NCI-H2196 treated with DMSO at 0.1 percent for 48 hours (cell line): ENCODE measurements around the gene GNA15.
"Not testable (repeated sequence)": the region's sequence is repeated elsewhere in the genome, so short reads cannot be mapped to it uniquely, and the experiment has no call there.

Experiments
- DNase-seq: peaks from one replicate; lab custom pipeline; 2025; ENCODE audit not compliant: unreplicated experiment; lab: John Stamatoyannopoulos, UW

The GNA15 gene

DNA sequence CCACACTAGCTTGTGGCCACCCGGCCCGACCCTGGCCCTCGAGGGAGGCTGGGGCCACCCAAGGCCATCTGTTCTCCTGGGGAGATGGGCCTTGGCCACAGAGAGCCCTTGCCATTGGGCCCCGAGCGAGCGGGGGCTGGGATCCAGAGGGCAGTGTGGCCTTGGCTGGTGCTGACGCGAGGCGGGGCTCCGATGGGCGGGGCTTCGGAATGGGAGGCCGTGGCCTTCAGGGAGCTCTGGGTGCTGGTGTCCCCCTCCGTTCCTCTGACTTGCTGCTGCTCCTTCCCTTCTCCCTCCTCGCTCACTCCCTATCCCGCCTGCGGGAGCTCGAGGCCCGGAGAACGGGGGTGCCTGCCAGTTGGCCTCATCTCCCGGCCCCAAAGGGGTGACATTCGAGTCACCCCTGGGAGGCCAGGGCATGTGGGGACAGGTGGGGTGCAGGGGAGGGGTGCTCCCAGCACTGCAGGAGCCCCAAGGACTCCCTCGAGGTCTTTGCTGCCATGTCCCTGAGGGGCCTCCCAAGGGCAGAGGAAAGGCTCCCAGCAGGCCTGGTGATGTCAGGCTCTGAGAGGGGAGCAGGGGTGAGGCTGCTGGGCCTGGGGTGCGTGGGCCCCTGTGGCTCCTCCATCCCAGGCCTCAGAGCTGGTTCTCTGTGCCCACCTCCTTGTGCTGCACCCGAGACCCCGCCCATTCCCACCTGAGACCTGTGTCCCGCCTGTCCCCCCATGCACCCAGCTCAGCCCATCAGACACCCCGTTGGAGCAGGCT is 54.1 kb downstream of the GNA15 start:
- DNase-seq, result no peak

DNA sequence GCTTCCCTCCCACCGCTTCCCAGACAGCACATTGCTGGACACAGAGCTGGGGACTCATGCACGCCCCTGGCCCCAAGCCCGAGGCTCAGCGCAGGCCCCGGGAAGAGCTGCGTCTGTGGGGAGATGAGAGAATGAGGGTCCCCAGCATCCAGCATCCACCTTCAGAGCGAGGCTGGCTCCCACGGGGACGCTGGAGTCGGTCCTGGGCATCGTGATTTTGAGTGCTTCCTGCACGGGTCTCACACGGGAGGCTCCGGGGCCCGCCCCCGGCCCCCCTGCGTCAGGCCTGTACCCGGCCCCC is 54.6 kb downstream of the GNA15 start:
- DNase-seq, result no peak

DNA sequence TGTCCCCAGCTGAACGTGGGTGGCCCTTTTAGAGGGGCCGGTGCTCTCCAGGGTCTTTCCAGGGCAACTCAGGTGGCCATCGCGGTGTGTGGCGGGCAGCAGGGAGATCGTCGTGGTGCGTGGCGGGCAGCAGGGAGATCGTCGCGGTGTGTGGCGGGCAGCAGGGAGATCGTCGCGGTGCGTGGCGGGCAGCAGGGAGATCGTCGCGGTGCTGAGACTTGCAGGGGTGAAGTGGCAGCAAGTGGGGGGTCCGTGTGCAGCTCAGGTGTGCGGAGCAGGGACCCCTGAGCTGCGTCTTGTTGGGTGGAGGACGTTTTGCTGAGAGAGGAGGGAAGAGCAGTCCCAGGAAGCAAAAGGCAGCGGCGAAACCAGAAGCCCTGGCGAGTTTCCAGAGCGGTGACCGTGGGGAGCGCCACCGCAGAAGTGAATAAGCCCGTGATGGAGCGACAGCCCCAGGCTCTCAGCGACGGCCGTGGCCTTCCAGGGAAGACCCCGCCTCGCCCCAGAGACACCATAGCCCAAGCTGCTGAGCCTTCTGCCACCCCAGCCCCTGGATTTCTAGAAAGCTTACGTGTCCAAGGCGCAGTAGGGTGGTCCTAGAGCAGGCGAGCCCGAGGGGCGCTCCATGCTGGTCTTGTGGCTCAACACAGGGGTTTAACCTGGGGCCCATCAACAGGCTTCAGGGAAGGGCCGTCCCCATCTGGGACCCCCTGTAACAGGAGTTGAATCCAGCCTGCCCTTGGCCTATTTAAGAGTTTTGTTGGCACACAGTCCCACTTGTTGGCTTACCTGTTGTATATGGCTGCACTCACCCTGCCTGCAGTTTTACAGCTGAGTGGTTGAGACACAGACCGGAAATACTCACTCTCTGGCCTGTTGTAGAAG is 55.3 kb downstream of the GNA15 start:
- no peak for DNase-seq

DNA sequence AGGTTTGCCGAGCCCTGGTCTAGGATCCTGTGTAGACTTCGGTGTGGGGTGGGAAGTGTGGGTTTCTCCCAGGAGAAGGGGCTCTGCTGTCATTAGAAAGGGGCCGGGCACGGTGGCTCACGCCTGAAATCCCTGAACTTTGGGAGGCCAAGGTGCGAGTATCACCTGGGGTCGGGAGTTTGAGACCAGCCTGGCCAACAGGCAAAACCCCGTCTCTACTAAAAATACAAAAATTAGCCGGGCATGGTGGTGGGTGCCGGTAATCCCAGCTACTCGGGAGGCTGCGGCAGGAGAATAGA is 55.9 kb downstream of the GNA15 start:
- DNase-seq, result not testable (repeated sequence)

DNA sequence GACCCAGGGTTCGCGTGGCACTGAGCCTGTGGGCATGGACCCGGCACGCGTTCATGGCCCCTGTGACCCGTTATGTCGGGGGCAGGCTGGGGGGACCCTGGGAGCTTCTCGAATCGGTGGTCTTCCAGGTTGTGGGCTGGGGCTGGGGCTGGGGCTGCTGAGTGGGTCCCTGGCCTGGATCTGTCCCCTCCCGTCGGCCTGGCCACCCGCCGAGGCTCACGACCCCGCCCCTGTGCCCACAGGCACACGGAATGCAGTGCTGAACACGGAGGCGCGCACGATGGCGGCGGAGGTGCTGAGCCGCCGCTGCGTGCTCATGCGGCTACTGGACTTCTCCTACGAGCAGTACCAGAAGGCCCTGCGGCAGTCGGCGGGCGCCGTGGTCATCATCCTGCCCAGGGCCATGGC is 56.4 kb downstream of the GNA15 start:
- DNase-seq, result no peak

DNA sequence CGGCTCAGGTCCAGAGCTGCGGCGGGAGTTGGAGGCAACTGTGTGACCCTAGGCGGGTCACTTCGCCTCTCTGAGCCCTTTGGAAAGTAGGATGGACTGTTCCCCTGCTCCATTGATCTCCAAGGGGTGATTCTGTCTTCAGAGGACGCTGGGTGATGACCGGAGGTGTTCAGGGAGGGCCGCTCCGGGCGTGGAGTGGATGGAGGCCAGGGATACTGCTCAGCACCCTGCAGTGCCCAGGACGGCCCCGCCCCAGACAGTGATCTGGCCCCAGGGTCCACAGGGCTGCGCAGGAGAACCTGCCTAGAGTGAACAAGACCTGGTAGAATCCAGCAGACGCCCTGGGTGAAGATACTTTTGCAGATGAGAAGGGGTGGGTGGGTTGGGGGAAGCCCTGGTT is 56.9 kb downstream of the GNA15 start:
- DNase-seq, result no peak

DNA sequence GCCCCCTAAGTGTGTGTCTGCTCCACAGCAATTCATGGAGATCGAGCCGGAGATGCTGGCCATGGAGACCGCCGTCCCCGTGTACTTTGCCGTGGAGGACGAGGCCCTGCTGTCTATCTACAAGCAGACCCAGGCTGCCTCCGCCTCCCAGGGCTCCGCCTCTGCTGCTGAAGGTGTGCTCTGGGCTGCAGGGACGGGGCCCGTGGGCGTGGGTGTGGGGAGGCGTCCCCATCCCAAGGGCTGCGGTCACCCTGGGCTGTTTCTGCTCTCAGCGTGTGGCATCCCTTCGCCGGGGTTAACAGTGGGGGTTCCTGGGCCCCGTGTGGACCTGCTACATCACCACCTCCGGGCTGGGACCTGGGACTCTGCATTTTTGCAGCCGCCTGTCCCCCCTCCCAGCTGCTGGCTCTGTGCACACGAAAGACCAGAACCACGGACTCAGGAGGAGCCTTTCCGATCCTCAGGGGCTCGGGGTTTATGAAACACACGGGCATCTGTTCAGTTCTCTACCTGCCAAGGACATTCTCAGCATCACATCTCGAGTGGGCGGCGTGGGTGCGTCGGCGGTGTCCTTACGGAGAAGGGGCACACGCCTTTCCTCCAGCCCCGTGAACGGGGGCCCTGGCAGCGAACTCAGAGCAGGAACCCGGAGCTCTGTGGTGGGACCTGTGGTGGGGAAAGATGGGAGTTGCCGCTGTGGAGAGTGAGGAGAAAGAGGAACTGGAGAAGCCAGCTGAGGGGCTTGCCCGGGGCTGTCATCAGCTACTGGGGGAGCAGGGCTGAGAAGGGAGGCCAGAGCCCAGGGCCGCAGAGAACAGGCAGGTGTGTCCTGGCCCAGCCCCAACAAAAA is 57.6 kb downstream of the GNA15 start:
- DNase-seq, result no peak

DNA sequence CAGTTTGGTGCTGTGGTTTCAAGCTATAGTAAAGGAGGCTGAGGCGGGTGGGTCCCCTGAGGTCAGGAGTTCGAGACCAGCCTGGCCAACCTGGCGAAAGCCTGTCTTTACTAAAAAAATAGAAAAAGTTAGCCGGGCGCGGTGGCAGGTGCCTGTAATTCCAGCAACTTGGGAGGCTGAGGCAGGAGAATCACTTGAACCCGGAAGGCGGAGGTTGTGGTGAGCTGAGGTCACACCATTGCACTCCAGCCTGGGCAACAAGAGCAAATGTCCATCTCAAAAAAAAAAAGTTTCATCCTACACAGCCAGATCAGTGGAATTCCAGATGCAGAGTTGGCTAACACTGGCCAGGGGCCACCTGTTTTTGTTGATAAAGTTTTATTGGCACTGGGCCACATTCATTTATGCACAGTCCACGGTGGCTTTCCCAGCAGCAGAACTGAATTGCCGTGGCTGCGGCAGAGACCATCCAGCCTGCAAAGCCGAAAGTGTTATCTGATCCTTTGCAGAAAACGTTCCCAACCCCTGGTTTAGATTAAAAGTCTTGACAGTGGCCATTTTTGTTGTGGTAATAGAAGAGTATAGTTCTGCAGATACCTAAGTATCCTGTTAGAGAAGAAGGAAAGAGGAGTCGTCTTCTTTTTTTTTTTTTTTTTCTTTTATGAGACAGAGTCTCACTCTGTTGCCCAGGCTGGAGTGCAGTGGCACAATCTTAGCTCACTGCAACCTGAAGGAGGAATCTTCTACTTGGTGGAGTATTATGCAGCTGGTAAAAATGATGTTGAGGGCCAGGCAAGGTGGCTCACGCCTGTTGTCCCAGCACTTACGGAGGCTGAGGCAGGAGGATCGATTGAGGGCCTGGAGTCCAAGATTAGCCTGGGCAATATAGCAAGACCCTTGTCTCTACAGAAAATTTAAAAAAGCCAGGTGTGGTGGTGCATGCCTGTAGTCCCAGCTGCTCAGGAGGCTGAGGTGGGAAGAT is 58.6 kb downstream of the GNA15 start:
- DNase-seq, result no peak

DNA sequence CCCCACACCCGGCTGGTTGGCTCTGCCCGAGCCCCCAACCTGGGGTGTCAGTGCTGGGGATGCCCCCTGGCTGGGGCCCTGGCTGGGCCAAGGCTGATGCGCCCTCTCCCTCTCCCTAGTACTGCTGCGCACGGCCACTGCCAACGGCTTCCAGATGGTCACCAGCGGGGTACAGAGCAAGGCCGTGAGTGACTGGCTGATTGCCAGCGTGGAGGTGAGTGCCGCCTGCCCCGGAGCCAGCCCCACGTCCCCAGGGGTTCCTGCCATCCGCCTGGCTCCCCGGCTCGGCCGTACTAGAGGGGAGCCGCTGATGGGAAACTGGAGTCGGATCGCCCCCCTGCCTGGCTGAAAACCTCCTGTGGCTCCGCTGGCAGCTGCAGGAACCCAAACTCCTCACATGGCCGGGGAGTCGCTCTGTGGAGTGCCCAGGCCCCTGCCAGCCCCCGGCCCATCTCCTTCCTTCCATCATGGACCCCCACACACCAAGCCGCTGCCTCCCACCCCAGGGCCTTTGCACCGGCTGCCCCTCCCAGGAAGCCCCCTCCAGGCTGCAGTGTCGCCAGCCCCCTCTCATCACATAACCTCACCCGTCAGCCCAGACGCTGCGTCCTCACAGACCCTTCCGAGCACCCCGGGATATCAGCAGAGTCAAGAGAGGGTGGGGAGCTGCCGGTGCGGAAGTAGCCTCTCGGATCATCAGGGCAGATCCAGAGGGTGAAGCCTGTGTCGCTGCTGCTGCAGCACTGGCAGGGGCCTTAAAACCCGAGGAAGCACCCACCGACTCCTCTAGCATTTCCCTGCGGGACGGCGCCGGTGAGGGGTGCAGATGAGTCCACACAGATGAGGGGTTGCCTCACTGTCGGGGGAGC is 60.5 kb downstream of the GNA15 start:
- no peak for DNase-seq

DNA sequence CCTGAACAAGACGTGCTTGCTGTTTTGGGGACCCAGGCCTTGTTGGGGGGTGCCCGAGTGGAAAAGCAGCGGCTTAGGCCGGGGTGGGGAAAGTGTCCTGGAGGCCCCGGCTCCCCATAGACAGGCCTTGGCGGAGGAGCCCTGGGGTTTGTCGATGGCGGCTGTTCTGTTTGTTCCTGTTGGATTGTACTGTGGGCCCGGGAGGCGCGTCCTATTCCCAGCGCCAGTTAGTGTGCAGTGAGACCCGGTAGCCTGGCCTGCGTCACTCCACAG is 61.0 kb downstream of the GNA15 start:
- no peak for DNase-seq

DNA sequence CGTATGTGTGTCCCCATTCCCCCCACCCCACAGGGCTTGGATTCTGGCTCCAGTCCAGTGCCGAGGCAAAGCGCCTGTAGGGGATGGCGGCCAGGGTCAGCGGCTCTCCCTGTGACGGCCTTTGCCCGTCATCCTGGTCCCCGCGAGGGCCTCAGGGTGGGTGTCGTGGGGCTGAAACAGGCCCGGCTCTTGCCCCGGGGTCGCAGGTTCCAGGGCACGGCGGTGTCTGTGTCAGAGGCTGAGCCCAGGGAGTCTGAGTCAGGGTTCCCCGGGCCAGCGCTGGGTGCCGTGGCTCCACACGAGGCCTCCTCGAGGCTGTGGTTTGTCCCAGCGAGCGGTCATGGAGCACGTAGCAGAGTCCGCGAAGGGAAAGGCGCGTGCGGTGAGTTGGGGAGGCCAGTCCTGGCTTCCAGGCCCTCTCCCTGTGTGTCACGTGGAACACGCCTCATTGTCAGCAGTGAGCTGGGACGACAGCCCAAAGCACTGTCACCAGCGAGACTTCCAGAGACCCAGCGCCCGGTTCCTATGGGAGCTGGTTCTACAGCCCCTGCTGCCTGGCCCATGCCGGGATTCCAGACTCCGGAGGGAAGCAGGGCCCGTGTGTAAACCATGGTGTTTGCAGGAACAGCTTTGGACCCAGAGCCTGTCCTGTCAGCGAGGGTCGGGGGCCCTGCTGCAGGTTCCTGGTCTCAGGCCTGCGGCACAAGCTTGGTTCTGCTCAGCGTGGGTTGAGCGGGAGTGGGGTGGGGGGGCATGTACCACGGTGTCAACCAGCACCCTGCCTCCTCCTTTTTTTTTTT is 63.3 kb downstream of the GNA15 start:
- DNase-seq, result no peak

DNA sequence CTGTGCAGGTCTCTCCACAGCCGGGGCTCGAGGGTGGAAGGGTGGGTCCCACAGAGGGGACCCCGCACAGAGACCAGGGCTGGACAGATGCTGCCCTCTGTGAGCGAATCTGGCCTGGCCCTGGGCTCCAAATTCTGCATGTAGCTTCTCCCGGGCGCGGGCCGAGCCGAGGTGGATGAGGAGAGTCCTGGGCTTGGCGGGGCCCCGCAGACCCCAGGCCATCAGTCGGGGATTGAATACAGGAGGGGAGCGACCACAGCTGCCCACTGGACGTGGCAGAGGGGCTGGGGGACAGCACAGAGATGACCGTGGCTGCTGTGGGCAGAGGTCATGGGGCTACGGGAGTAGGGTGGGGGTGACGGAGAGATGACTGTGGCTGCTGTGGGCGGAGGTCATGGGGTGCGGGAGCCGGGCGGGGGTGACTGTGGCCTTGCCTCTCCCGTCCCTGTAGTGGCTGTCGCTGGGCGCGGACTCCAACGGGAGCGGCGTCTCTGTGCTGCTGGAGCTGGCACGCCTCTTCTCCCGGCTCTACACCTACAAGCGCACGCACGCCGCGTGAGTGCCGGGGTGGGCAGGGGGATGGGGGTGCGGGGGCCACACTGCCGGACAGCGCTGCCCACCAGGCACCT is 65.4 kb downstream of the GNA15 start:
- no peak for DNase-seq

DNA sequence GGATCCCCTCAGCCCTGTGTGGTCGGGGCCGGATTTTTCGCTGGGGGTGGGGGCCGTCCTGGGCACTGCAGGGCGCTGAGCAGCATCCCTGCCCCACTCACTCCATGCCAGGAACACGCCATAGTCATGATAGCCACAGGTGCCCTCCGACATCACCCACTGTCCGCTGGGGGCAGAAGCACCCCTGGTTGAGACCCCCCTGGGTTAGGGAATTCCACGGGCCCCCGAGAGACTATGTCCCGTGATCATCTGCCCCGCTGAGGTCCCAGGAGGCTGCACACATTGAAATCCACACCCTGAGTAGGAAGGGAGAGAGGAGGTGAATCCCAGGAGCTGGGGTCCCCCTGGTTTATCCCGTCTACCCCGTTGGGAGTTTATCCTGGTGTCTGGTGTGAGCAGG is 66.1 kb downstream of the GNA15 start:
- DNase-seq, result no peak

DNA sequence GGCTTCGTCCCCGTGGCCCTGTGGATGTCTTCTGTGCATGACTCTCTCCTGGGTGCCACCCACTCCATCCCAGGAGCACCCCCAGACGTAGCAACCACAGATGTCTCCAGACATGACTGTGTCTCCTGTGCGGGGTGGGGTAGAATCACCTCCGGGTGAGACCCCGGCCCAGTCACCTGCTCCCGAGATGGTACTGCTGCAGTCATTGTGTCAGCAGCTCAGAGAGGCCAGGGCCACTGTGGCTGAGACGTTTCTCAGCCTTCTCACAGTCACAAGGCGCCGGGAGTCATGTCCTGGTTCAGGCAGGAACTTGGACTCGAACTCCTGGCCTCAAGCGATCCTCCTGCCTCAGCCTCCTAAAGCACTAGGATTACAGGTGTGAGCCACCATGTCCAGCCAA is 66.5 kb downstream of the GNA15 start:
- DNase-seq, result no peak

DNA sequence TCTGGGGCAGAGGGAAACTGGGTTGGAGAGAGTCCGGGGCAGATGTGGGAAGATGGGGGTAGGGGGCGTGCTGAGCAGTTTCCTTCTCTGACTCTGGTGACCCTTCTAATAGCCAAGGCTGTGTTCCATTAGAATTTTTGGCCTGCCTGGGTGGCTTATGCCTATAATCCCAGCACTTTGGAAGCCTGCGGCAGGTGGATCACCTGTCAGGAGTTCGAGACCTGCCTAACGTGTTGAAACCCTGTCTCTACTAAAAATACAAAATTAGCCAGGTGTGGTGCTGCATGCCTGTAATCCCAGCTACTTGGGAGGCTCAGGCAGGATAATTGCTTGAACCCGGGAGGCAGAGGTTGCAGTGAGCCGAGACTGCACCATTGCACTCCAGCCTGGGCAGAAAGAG is 67.1 kb downstream of the GNA15 start:
- DNase-seq, result not testable (repeated sequence)

DNA sequence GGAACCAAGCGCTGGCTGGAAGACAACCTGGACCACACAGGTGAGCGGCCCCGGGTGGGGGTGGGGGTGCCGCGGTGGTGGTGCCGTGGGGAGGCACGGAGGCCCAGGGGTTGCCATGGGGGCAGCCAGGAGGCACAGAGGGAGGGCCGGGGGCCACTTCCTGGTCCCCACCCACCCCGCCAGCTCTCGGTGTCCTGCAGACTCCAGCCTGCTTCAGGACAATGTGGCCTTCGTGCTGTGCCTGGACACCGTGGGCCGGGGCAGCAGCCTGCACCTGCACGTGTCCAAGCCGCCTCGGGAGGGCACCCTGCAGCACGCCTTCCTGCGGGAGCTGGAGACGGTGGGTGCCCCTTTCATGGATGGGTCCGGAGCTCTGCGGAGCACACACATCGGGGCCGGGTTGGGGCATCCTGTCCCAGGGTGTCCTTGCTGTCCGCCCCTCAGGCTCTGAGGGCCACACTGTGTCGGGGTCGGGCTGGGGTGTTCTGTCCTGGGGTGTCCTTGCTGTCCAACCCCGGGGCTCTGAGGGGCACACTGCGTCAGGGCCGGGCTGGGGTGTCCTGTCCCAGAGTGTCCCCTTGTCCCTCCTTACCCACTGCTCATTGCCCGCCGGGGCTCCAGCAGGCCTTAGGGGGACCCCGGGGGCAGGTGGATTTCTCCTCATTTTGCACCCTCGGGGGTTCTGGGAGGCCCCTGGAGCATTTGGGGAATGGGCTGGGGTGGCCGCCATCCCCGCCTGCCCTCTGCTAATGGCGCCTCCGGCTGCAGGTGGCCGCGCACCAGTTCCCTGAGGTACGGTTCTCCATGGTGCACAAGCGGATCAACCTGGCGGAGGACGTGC is 68.2 kb downstream of the GNA15 start:
- no peak for DNase-seq

DNA sequence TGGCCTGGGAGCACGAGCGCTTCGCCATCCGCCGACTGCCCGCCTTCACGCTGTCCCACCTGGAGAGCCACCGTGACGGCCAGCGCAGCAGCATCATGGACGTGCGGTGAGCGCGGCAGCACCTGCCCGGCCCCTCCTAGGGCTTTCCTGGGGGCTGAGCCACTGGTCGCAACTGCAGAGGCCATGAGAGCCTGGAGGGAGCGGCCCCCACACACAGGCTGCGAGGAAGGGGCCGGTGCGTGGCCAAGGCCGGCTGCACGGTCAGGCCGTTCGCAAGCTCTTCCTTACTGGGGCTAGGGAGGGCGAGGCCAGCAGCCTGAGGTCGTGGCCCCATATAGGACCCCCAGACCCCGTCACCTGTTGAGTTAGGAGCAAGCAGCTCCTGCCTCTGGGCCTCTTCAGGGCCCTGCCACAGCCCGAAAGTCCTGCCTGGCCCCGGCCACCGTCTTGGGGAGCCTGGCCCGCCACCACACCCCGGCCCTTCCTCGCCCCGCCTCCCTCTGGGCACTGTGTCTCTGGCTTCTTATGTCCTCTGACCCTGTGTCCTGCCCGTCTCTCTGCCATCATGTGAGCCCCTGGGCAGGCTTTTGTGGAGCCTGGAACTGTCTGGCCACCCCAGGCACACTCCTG is 68.9 kb downstream of the GNA15 start:
- DNase-seq, result no peak
